Neural cell (in vitro differentiated cells): ENCODE data around the gene NOC2L. TPM values are rescaled to one million over a fixed set of nuclear protein-coding genes. Genes with fewer than 3 reads are reported as not detected.
"Not testable (repeated sequence)": the region's sequence is repeated elsewhere in the genome, so short reads cannot be mapped to it uniquely, and the experiment has no call there.

ENCODE experiments used
- H2AFZ ChIP-seq: fragments of 200-600, 300-800 bp; sonication (generic), shearing (Covaris generic); 2 replicates; pipeline ENCODE4 v1.6.0; 2014; ENCODE audit warnings: low read depth, mild to moderate bottlenecking, antibody characterized with exemption, low read length, moderate library complexity
- H3F3A ChIP-seq: fragments of 200-600 bp; shearing (Covaris generic); 2 replicates; pipeline ENCODE4 v1.6.1; 2016; ENCODE audit warnings: mild to moderate bottlenecking, moderate library complexity, mixed read lengths, antibody characterized with exemption, low read length; ENCODE audit not compliant: insufficient read depth, poor library complexity, severe bottlenecking
- H3K27ac ChIP-seq: fragments of 200-600, 300-800 bp; sonication (generic), shearing (Covaris generic); 2 replicates; pipeline ENCODE4 v1.5.1; 2014; ENCODE audit warnings: mild to moderate bottlenecking, low read length, moderate library complexity
- H3K27me3 ChIP-seq: fragments of 300-800, 200-600 bp; sonication (generic), shearing (Covaris generic); 2 replicates; pipeline ENCODE4 v1.6.0; 2014; ENCODE audit warnings: mild to moderate bottlenecking, low read depth, low read length, moderate library complexity; ENCODE audit not compliant: insufficient read depth
- H3K36me3 ChIP-seq: fragments of 300-800, 200-600 bp; sonication (generic), shearing (Covaris generic); 2 replicates; pipeline ENCODE4 v1.5.1; 2014; ENCODE audit warnings: mild to moderate bottlenecking, antibody characterized with exemption, low read length, moderate library complexity; ENCODE audit not compliant: insufficient read depth
- H3K4me2 ChIP-seq: fragments of 300-800, 200-600 bp; sonication (generic), shearing (Covaris generic); 2 replicates; pipeline ENCODE4 v1.6.0; 2014; ENCODE audit warnings: mild to moderate bottlenecking, low read length
- H3K4me3 ChIP-seq: fragments of 300-800, 200-600 bp; sonication (generic), shearing (Covaris generic); 2 replicates; pipeline ENCODE4 v1.5.1; 2014; ENCODE audit warnings: mild to moderate bottlenecking, low read length, moderate library complexity
- H3K79me2 ChIP-seq: fragments of 200-600 bp; shearing (Covaris generic); replicated peaks from 2 replicates; pipeline ENCODE4 v1.6.0; 2014; ENCODE audit warnings: mild to moderate bottlenecking, low read length, moderate library complexity; ENCODE audit not compliant: insufficient read depth
- H3K9ac ChIP-seq: fragments of 300-800, 200-600 bp; sonication (generic), shearing (Covaris generic); 2 replicates; pipeline ENCODE4 v1.6.1; 2016; ENCODE audit warnings: mild to moderate bottlenecking, low read length, mixed read lengths
- H3K9me2 ChIP-seq: fragments of 200-600 bp; shearing (Covaris generic); 2 replicates; pipeline ENCODE4 v1.6.1; 2016; ENCODE audit warnings: mild to moderate bottlenecking, low read length, mixed read lengths; ENCODE audit not compliant: insufficient read depth
- H3K9me3 ChIP-seq: fragments of 200-600, 300-800 bp; sonication (generic), shearing (Covaris generic); 2 replicates; pipeline ENCODE4 v1.6.1; 2016; ENCODE audit warnings: mild to moderate bottlenecking, mixed run types, low read length, moderate library complexity, mixed read lengths
- H4K20me1 ChIP-seq: fragments of 200-600 bp; shearing (Covaris generic); 2 replicates; pipeline ENCODE4 v1.6.1; 2016; ENCODE audit warnings: mild to moderate bottlenecking, mixed run types; ENCODE audit not compliant: insufficient read depth
- EP300 ChIP-seq: fragments of 450-650 bp; conservative IDR thresholded peaks from 2 replicates; pipeline ENCODE4 v1.6.1; 2014; ENCODE audit warnings: antibody characterized with exemption, mild to moderate bottlenecking, moderate library complexity; ENCODE audit not compliant: poor library complexity, severe bottlenecking
- EZH2 ChIP-seq: fragments of 200-600, 300-800 bp; shearing (Covaris generic), sonication (generic); IDR thresholded peaks from 2 replicates; pipeline ENCODE4 v1.6.1; 2014; ENCODE audit warnings: antibody characterized with exemption, low read length, borderline replicate concordance, mild to moderate bottlenecking; ENCODE audit not compliant: insufficient read depth, poor library complexity, severe bottlenecking
- MXI1 ChIP-seq: fragments of 450-650 bp; conservative IDR thresholded peaks from 2 replicates; pipeline ENCODE4 v1.6.1; 2014; ENCODE audit warnings: antibody characterized with exemption, mild to moderate bottlenecking; ENCODE audit not compliant: poor library complexity, severe bottlenecking
- POLR2AphosphoS5 ChIP-seq: IDR thresholded peaks from 2 replicates; pipeline ENCODE4 v1.6.1; 2012
- RAD21 ChIP-seq: fragments of 450-650 bp; conservative IDR thresholded peaks from 2 replicates; pipeline ENCODE4 v1.6.1; 2014; ENCODE audit warnings: antibody characterized with exemption, mild to moderate bottlenecking, moderate library complexity
- SMC3 ChIP-seq: fragments of 450-650 bp; conservative IDR thresholded peaks from 2 replicates; pipeline ENCODE4 v1.6.1; 2014; ENCODE audit warnings: antibody characterized with exemption, mild to moderate bottlenecking, moderate library complexity; ENCODE audit not compliant: poor library complexity
- TAF1 ChIP-seq: IDR thresholded peaks from 2 replicates; pipeline ENCODE4 v1.6.1; 2012; ENCODE audit warnings: low read depth
- polyA plus RNA-seq: library from polyadenylated mRNA; depleted of rRNA; stranded (reverse); fragments of >200 nt; gene quantifications from 2 replicates; pipeline ENCODE4 v1.2.3, GENCODE V29; 2014
- TF ChIP-seq, protein P1 (sequence below): fragments of 450-650 bp; IDR thresholded peaks from 2 replicates; pipeline ENCODE4 v1.5.1; 2014; ENCODE audit warnings: antibody characterized with exemption, mild to moderate bottlenecking, moderate library complexity; ENCODE audit not compliant: poor library complexity, severe bottlenecking
- TF ChIP-seq, protein P2 (sequence below): IDR thresholded peaks from 2 replicates; pipeline ENCODE4 v1.6.1; 2012; ENCODE audit warnings: borderline replicate concordance

NOC2L gene
- polyA plus RNA-seq, 1 donor from 2014 or later: 77.2 TPM

DNA sequence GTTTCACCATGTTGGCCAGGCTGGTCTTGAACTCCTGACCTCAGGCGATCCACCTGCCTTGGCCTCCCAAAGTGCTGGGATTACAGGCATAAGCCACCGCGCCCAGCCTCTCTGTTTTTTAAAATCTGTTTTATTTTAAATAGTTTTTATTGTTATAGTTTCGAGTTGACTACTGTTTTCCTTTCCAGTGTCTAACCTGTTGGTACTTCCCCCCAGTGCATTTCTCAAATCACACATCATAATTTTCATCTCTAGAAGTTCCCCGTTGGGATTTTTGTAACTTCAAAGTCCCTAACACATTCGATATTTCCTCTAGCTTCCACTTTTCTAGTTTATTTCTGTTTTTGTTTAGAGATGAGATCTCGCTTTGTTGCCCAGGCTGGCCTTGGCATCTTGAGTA lies 33.3 kb upstream of the NOC2L start:
- Histone ChIP-seq H3K9me2 (no peaks in the 10 kb centered on the region), H3K27ac (no peak overlapping the region), H2AFZ (no peak overlapping the region), H3K27me3 (no peaks in the 10 kb centered on the region), H3K9ac (no peak overlapping the region), H4K20me1 (no peaks in the 10 kb centered on the region), H3K9me3 (no peaks in the 10 kb centered on the region), H3K4me3 (no peak overlapping the region), H3K36me3 (no peaks in the 10 kb centered on the region), H3K79me2 (no peaks in the 10 kb centered on the region), H3K4me2 (no peak overlapping the region), H3F3A (no peaks in the 10 kb centered on the region)
- TF ChIP-seq POLR2AphosphoS5 (no peak), SMC3 (no peak), RAD21 (no peak), EZH2 (no peak), EP300 (no peak), MXI1 (no peak), TAF1 (no peak)
- TF ChIP-seq, protein P1, sequence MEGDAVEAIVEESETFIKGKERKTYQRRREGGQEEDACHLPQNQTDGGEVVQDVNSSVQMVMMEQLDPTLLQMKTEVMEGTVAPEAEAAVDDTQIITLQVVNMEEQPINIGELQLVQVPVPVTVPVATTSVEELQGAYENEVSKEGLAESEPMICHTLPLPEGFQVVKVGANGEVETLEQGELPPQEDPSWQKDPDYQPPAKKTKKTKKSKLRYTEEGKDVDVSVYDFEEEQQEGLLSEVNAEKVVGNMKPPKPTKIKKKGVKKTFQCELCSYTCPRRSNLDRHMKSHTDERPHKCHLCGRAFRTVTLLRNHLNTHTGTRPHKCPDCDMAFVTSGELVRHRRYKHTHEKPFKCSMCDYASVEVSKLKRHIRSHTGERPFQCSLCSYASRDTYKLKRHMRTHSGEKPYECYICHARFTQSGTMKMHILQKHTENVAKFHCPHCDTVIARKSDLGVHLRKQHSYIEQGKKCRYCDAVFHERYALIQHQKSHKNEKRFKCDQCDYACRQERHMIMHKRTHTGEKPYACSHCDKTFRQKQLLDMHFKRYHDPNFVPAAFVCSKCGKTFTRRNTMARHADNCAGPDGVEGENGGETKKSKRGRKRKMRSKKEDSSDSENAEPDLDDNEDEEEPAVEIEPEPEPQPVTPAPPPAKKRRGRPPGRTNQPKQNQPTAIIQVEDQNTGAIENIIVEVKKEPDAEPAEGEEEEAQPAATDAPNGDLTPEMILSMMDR: no peak
- TF ChIP-seq, protein P2, sequence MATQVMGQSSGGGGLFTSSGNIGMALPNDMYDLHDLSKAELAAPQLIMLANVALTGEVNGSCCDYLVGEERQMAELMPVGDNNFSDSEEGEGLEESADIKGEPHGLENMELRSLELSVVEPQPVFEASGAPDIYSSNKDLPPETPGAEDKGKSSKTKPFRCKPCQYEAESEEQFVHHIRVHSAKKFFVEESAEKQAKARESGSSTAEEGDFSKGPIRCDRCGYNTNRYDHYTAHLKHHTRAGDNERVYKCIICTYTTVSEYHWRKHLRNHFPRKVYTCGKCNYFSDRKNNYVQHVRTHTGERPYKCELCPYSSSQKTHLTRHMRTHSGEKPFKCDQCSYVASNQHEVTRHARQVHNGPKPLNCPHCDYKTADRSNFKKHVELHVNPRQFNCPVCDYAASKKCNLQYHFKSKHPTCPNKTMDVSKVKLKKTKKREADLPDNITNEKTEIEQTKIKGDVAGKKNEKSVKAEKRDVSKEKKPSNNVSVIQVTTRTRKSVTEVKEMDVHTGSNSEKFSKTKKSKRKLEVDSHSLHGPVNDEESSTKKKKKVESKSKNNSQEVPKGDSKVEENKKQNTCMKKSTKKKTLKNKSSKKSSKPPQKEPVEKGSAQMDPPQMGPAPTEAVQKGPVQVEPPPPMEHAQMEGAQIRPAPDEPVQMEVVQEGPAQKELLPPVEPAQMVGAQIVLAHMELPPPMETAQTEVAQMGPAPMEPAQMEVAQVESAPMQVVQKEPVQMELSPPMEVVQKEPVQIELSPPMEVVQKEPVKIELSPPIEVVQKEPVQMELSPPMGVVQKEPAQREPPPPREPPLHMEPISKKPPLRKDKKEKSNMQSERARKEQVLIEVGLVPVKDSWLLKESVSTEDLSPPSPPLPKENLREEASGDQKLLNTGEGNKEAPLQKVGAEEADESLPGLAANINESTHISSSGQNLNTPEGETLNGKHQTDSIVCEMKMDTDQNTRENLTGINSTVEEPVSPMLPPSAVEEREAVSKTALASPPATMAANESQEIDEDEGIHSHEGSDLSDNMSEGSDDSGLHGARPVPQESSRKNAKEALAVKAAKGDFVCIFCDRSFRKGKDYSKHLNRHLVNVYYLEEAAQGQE: no peak

DNA sequence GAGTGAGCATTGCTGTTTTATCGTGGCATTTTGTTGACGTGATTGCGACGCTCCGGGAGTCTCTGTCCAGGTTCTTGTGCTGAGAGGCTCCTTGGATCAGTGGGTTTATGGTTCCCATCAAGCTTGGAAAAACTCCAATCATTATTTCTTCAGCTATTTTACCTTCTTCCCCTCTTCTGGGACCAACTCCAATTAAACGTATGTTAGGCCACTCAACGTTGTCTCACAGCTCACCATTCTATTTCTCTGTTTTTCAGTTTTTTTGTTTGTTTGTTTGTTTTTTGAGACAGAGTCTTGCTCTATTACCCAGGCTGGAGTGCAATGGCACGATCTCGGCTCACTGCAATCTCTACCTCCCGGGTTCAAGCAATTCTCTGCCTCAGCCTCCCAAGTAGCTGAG lies 32.8 kb upstream of the NOC2L start:
- H3K4me2 ChIP-seq: no peak overlapping the region
- H3F3A ChIP-seq: no peaks in the 10 kb centered on the region
- H3K36me3 ChIP-seq: no peaks in the 10 kb centered on the region
- TF ChIP-seq, protein P1: no peak
- TF ChIP-seq TAF1: no peak
- TF ChIP-seq EZH2: no peak
- no peak for TF ChIP-seq EP300
- no peak for TF ChIP-seq RAD21
- TF ChIP-seq, protein P2: no peak
- TF ChIP-seq POLR2AphosphoS5: no peak
- TF ChIP-seq SMC3: no peak
- H4K20me1 ChIP-seq: no peaks in the 10 kb centered on the region
- H3K27me3 ChIP-seq: no peaks in the 10 kb centered on the region
- H3K9me3 ChIP-seq: no peaks in the 10 kb centered on the region
- H3K9me2 ChIP-seq: no peaks in the 10 kb centered on the region
- no peak overlapping the region for H3K27ac ChIP-seq
- no peak overlapping the region for H3K4me3 ChIP-seq
- no peaks in the 10 kb centered on the region for H3K79me2 ChIP-seq
- H3K9ac ChIP-seq: no peak overlapping the region
- H2AFZ ChIP-seq: no peak overlapping the region

DNA sequence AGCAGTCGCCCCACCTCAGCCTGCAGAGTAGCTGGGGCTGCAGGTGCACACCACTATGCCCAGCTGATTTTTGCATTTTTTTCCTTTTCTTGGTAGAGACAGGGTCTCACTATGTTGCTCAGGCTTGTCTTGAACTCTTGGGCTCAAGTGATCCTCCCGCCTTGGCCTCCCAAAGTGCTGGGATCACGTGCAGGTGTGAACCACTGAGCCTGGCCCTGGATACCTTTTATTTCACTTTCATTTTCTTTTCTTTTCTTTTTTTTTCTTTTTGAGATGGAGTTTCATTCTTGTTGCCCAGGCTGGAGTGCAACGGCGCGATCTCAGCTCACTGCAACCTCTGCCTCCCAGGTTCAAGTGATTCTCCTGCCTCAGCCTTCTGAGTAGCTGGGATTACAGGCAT lies 32.2 kb upstream of the NOC2L start:
- H3F3A ChIP-seq, H3K27me3 ChIP-seq, H3K79me2 ChIP-seq, H3K4me3 ChIP-seq, H3K9ac ChIP-seq, H3K36me3 ChIP-seq, H3K9me2 ChIP-seq, H3K4me2 ChIP-seq, H3K27ac ChIP-seq, H4K20me1 ChIP-seq, H2AFZ ChIP-seq, H3K9me3 ChIP-seq: not testable (repeated sequence)
